CD4-positive, CD25-positive, alpha-beta regulatory T cell (primary cell): Measurements from ENCODE around the gene PSD. TPM values are rescaled to one million over a fixed set of nuclear protein-coding genes. Genes with fewer than 3 reads are reported as not detected.

Source experiments
- ATAC-seq, 2 donors: fragments of 150-1000 bp; cut with Tn5 transposase; one replicate each; pipeline ENCODE4 v1.10.0; 2021; ENCODE audit warnings: low read depth in 2 of 2, moderate number of reproducible peaks in 2 of 2, moderate library complexity in 1 of 2
- DNase-seq, 3 donors: peaks; one replicate each; pipeline versions ENCODE4 v3.0.0 to v3.0.0-alpha.2; 2012 to 2022; ENCODE audit warnings: mixed read lengths in 1 of 3
- H3K27ac ChIP-seq: one replicate; pipeline ENCODE4 v1.7.0; 2013; ENCODE audit warnings: mild to moderate bottlenecking, low read length; ENCODE audit not compliant: insufficient read depth, poor library complexity, severe bottlenecking
- H3K27me3 ChIP-seq: one replicate; pipeline ENCODE4 v1.7.0; 2013; ENCODE audit warnings: low read length; ENCODE audit not compliant: control insufficient read depth, insufficient read depth
- H3K36me3 ChIP-seq: one replicate; pipeline ENCODE4 v1.7.0; 2013; ENCODE audit warnings: mild to moderate bottlenecking, low read length, moderate library complexity; ENCODE audit not compliant: control insufficient read depth, insufficient read depth
- H3K4me1 ChIP-seq: 2 replicates; pipeline ENCODE4 v1.7.0; 2013; ENCODE audit warnings: mild to moderate bottlenecking, low read length; ENCODE audit not compliant: insufficient read depth, control insufficient read depth, poor library complexity, severe bottlenecking
- H3K4me3 ChIP-seq: one replicate; pipeline ENCODE4 v1.7.0; 2013; ENCODE audit warnings: low read depth, mild to moderate bottlenecking, low read length, moderate library complexity
- H3K9me3 ChIP-seq, 2 experiments: 1 replicate in 1 of 2; 2 replicates in 1 of 2; pipeline ENCODE4 v1.7.0; 2013; ENCODE audit warnings: low read length in 2 of 2, mild to moderate bottlenecking in 1 of 2, moderate library complexity in 1 of 2; ENCODE audit not compliant: control insufficient read depth in 2 of 2
- H3K27ac Mint-ChIP-seq, 3 donors: one replicate each; pipeline ENCODE4 v1.8.0; 2020 to 2022; ENCODE audit warnings: mild to moderate bottlenecking in 3 of 3, mixed read lengths in 3 of 3, moderate library complexity in 2 of 3
- H3K27me3 Mint-ChIP-seq: one replicate; pipeline ENCODE4 v1.8.0; 2022; ENCODE audit warnings: mild to moderate bottlenecking, mixed read lengths
- H3K36me3 Mint-ChIP-seq: one replicate; pipeline ENCODE4 v1.8.0; 2020; ENCODE audit warnings: mixed read lengths
- H3K4me1 Mint-ChIP-seq, 4 donors: one replicate each; pipeline ENCODE4 v1.8.0; 2020 to 2022; ENCODE audit warnings: mixed read lengths in 4 of 4, mild to moderate bottlenecking in 1 of 4
- H3K4me3 Mint-ChIP-seq, 4 donors: one replicate each; pipeline ENCODE4 v1.8.0; 2020 to 2022; ENCODE audit warnings: mild to moderate bottlenecking in 4 of 4, mixed read lengths in 4 of 4, moderate library complexity in 3 of 4
- H3K9me3 Mint-ChIP-seq, 7 donors: one replicate each; pipeline ENCODE4 v1.8.0; 2020 to 2022; ENCODE audit warnings: mixed read lengths in 7 of 7, mild to moderate bottlenecking in 3 of 7, moderate library complexity in 2 of 7
- polyA plus RNA-seq, 4 donors: library from polyadenylated mRNA; unstranded; fragments of 300-500 nt; fragmentation: Illumina TruSeq; gene quantifications; one replicate each; pipeline ENCODE4 v1.2.3, GENCODE V29; 2021
- total RNA-seq: library from RNA; stranded (reverse); gene quantifications from one replicate; pipeline ENCODE4 v1.2.3, GENCODE V29; 2022

Gene PSD
- total and polyA plus RNA-seq, 5 donors from 2014 or later = 1.4 to 2.9 (median 2.2) TPM

- peaks cover 9 to 29% (median 18%) of the 10 kb centered on the region in 4 donors for H3K4me1 Mint-ChIP-seq
- DNase-seq = peak in 1 of 3 donors; percentile 13
- peak within 1 kb of the TSS in 2 of 3 donors; percentile 65 to 97 for H3K27ac Mint-ChIP-seq
Observed at GRCh38 chr10:102451105-102451969, 32.8 kb upstream of the PSD start, which contains the start of gene C10orf95. Gene C10orf95, minus strand, starts transcription at chr10:102451543. Its CDS starts 450 bp downstream, at chr10:102451093.

GRCh38 chr10:102450374-102451104 is 32.0 kb upstream of the PSD start:
- peaks cover 4% of the 10 kb centered on the region for H3K27me3 Mint-ChIP-seq
- peak overlapping the region; percentile 93 for H3K4me3 ChIP-seq

More at GRCh38 chr10:102451105-102451969, 32.8 kb upstream of the PSD start, which contains the start of gene C10orf95:
- Mint-ChIP-seq H3K36me3 (peaks cover 7% of the 10 kb centered on the region), H3K27me3 (peaks cover 4% of the 10 kb centered on the region), H3K9me3 (peaks cover 0 to 1% (median 0%) of the 10 kb centered on the region in 7 donors), H3K4me3 (peak within 1 kb of the TSS; percentile 94 to 96 (median 95))
- H3K4me3 ChIP-seq = peak within 1 kb of the TSS; percentile 44
- peaks cover 27% of the 10 kb centered on the region for H3K4me1 ChIP-seq
- H3K9me3 ChIP-seq = no peaks in the 10 kb centered on the region
- peaks cover 5% of the 10 kb centered on the region for H3K36me3 ChIP-seq
- no peaks in the 10 kb centered on the region for H3K27me3 ChIP-seq
- ATAC-seq = no peak
- peak within 1 kb of the TSS; percentile 86 for H3K27ac ChIP-seq

GRCh38 chr10:102450124-102450373 is 31.5 kb upstream of the PSD start:
- Histone ChIP-seq H3K9me3 (no peaks in the 10 kb centered on the region), H3K4me3 (peak overlapping the region; percentile 93), H3K27ac (peak overlapping the region; percentile 86), H3K27me3 (no peaks in the 10 kb centered on the region), H3K36me3 (no peaks in the 10 kb centered on the region), H3K4me1 (peaks cover 27% of the 10 kb centered on the region)
- H3K4me3 Mint-ChIP-seq = peak overlapping the region; percentile 88 to 98 (median 95)
- H3K9me3 Mint-ChIP-seq = peaks cover 0 to 1% (median 0%) of the 10 kb centered on the region in 7 donors
- DNase-seq (no peak), ATAC-seq (no peak)
- H3K4me1 Mint-ChIP-seq = peaks cover 6 to 29% (median 18%) of the 10 kb centered on the region in 4 donors
- peak overlapping the region; percentile 94 to 97 (median 96) for H3K27ac Mint-ChIP-seq
- H3K36me3 Mint-ChIP-seq = peaks cover 4% of the 10 kb centered on the region
- H3K27me3 Mint-ChIP-seq = peaks cover 4% of the 10 kb centered on the region

More at GRCh38 chr10:102450374-102451104, 32.0 kb upstream of the PSD start:
- Mint-ChIP-seq H3K36me3 (peaks cover 4% of the 10 kb centered on the region), H3K9me3 (peaks cover 0 to 1% (median 0%) of the 10 kb centered on the region in 7 donors), H3K27ac (peak overlapping the region; percentile 94 to 97 (median 96)), H3K4me3 (peak overlapping the region; percentile 94 to 98 (median 96)), H3K4me1 (peaks cover 10 to 29% (median 18%) of the 10 kb centered on the region in 4 donors)
- ATAC-seq (peak; percentile 91 to 92), DNase-seq (peak; percentile 81 to 97 (median 93))
- Histone ChIP-seq H3K27ac (peak overlapping the region; percentile 86), H3K36me3 (no peaks in the 10 kb centered on the region), H3K4me1 (peaks cover 27% of the 10 kb centered on the region), H3K9me3 (no peaks in the 10 kb centered on the region), H3K27me3 (no peaks in the 10 kb centered on the region)

DNA sequence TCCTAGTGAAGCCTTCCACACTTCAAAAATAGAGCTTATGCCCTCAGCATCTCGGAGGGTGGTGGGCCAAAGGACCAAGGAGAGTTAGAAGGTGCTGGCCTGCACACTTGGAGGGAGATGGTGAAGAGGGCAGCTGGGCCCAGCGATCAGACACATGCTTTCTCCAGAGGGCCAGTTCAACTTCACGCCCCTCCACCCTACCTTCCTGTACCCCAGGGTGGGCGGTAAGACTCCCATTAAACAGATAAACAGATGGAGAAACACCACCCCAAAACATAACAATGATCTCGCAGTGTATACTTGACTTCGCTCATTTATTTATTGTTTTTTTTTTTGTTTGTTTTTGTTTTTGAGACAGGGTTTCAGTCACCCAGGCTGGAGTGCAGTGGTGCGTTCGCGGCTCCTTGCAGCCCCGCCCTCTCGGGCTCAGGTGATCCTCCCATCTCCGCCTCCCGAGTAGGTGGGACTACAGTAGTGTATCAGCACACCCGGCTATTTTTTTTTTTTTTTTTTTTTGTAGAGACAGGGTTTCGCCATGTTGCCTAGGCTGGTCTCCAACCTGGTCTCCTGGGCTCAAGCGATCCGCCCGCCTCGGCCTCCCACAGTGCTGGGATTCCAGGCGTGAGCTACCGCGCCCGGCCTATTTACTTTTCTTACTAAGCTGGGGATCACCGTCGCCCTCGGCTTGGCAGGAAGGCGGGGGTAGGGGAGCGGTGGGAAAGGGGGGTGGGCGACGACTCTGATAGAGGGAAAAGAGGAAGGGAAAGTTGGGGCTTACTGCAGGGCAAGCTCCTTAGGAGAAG is 30.9 kb upstream of the PSD start:
- Mint-ChIP-seq H3K27me3 (peaks cover 4% of the 10 kb centered on the region), H3K4me1 (peaks cover 6 to 29% (median 18%) of the 10 kb centered on the region in 4 donors), H3K4me3 (peak overlapping the region; percentile 88 to 98 (median 95)), H3K27ac (peak overlapping the region; percentile 94 to 97 (median 96)), H3K9me3 (peaks cover 0 to 1% (median 0%) of the 10 kb centered on the region in 7 donors), H3K36me3 (peaks cover 4% of the 10 kb centered on the region)
- peak overlapping the region; percentile 86 for H3K27ac ChIP-seq
- peak; percentile 60 to 66 for ATAC-seq
- peaks cover 27% of the 10 kb centered on the region for H3K4me1 ChIP-seq
- peak; percentile 79 to 92 (median 86) for DNase-seq
- no peaks in the 10 kb centered on the region for H3K9me3 ChIP-seq
- no peaks in the 10 kb centered on the region for H3K27me3 ChIP-seq
- H3K36me3 ChIP-seq = no peaks in the 10 kb centered on the region
- H3K4me3 ChIP-seq = peak overlapping the region; percentile 93

DNA sequence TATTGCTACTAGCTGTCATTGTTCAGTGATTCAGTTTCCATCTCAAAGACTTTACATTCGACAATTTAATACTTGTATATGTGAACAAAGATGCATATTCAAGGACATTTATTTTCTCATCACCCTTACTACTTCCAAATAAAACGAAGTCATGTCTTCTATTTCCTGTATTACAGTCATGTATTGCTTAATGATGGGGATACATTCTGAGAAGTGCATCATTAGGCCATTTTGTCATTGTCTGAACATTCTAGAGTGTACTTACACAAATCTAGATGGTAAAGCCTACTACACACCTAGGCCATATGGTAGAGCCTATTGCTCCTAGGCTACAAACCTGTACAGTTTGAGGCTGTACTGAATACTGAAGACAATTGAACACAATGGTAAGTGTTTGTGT is 26.3 kb upstream of the PSD start:
- peaks cover 2 to 13% (median 10%) of the 10 kb centered on the region in 4 donors for H3K4me1 Mint-ChIP-seq
- ATAC-seq = no peak
- Histone ChIP-seq H3K4me3 (no peak overlapping the region), H3K36me3 (no peaks in the 10 kb centered on the region), H3K27ac (no peak overlapping the region), H3K27me3 (no peaks in the 10 kb centered on the region), H3K9me3 (no peaks in the 10 kb centered on the region), H3K4me1 (peaks cover 8% of the 10 kb centered on the region)
- H3K27me3 Mint-ChIP-seq = no peaks in the 10 kb centered on the region
- H3K36me3 Mint-ChIP-seq = no peaks in the 10 kb centered on the region
- no peak for DNase-seq
- no peak overlapping the region for H3K27ac Mint-ChIP-seq
- H3K4me3 Mint-ChIP-seq = no peak overlapping the region
- no peaks in the 10 kb centered on the region for H3K9me3 Mint-ChIP-seq

DNA sequence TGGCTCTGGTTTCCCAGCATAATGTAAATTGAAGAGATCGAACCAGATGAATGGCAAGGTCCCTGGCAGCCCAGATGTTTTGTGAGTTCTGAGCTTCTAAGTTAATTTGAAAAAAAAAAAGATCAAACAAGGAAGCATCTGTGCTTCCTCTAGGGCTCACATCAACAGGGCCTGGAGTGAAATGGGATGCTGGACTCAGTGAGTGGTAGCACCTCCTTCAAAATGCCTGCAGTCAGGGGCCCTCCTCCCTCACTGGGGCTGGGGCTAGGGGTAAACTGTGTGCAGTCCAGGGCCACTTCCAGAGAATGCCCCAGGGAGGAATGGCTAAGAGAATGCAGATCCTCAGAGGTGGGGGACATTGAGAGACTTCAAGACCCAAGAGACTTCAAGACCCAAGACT is 19.8 kb upstream of the PSD start:
- peak overlapping the region in 1 of 4 donors; percentile 85 for H3K4me3 Mint-ChIP-seq
- peaks cover 5% of the 10 kb centered on the region for H3K27me3 Mint-ChIP-seq
- Histone ChIP-seq H3K27me3 (no peaks in the 10 kb centered on the region), H3K36me3 (no peaks in the 10 kb centered on the region), H3K4me3 (no peak overlapping the region), H3K9me3 (no peaks in the 10 kb centered on the region), H3K27ac (no peak overlapping the region), H3K4me1 (peaks cover 44% of the 10 kb centered on the region)
- DNase-seq (no peak), ATAC-seq (no peak)
- peak overlapping the region in 2 of 3 donors; percentile 3 to 40 for H3K27ac Mint-ChIP-seq
- H3K4me1 Mint-ChIP-seq = peaks cover 0 to 49% (median 31%) of the 10 kb centered on the region in 4 donors
- H3K36me3 Mint-ChIP-seq = no peaks in the 10 kb centered on the region
- H3K9me3 Mint-ChIP-seq = peaks cover 0 to 2% (median 0%) of the 10 kb centered on the region in 7 donors

DNA sequence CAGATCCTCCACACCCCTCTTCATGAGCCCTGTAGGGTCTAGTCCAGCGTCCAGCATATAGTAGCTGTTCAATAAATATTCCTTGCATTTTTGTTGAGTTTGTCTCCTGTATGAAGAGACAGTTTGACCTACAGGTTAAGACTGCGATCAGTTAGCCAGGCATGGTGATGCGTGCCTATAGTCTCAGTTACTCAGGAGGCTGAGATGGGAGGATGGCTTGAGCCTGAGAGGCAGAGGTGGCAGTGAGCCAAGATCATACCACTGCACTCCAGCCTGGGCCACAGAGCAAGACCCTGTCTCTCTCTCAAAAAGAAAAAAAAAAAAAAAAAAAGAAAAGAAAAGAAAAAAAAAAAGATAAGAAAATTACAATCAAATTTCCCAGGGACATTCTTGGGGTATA is 18.9 kb upstream of the PSD start:
- no peak for DNase-seq
- Histone ChIP-seq H3K9me3 (no peaks in the 10 kb centered on the region), H3K4me1 (peaks cover 49% of the 10 kb centered on the region)

More for the DNA sequence above, 18.9 kb upstream of the PSD start:
- Mint-ChIP-seq H3K4me1 (peaks cover 4 to 56% (median 35%) of the 10 kb centered on the region in 4 donors), H3K27ac (peak overlapping the region in 2 of 3 donors; percentile 40 to 71), H3K27me3 (peaks cover 5% of the 10 kb centered on the region), H3K4me3 (peak overlapping the region; percentile 61 to 99 (median 78)), H3K36me3 (no peaks in the 10 kb centered on the region), H3K9me3 (peaks cover 0 to 2% (median 0%) of the 10 kb centered on the region in 7 donors)
- no peaks in the 10 kb centered on the region for H3K27me3 ChIP-seq
- no peak for ATAC-seq
- H3K27ac ChIP-seq = no peak overlapping the region
- H3K4me3 ChIP-seq = no peak overlapping the region
- H3K36me3 ChIP-seq = no peaks in the 10 kb centered on the region
